HG02885 (cell line): ENCODE measurements around the gene GPC5.
A peak's percentile ranks its signal among the peaks of the same experiment; 100 is the strongest.

ENCODE experiments used
- ATAC-seq: cut with Tn5 transposase; IDR thresholded peaks from one replicate; pipeline ENCODE4 v1.9.1; 2021; ENCODE audit warnings: mild to moderate bottlenecking; ENCODE audit not compliant: unreplicated experiment, poor library complexity

GPC5 gene

GRCh38 chr13:92560883-92561282, 1162.5 kb downstream of the GPC5 start:
- no peak for ATAC-seq

DNA sequence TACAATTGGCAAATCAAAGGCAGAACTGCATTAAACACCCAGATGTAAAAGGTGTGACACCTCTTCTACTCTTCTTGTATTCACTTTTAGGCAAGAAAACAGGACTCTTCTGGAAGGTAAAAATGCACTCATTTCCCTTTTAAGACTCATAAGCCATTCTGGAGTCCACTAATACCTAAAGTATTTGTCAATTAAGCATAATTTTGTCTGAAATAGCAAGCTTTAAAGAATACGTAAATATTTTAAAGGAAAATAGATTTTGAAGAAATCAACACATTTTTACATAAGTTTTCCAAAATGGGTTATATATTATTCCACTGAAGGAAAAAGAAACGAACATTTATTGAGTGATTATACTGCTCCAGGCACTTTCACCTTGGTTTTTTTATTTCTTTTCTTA, 1166.5 kb downstream of the GPC5 start:
- no peak for ATAC-seq

DNA sequence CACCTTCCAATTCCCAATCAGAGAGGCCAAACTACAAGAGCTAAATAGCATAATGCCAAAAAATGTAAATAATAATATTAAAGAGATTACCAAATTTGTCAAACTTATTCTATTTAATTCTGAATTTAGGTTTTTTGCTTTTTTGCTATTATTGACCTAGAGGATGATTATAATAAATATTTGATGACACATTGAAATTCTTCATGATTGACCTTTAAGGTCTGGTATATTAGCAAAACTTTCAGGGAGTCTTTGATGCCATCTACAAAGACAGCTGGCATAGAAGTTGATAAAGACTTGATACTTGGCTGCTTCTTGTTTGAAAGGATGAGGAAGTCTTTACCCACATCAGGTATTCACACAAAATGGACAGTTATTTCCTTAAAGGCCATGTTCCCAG, 1168.3 kb downstream of the GPC5 start:
- no peak for ATAC-seq

DNA sequence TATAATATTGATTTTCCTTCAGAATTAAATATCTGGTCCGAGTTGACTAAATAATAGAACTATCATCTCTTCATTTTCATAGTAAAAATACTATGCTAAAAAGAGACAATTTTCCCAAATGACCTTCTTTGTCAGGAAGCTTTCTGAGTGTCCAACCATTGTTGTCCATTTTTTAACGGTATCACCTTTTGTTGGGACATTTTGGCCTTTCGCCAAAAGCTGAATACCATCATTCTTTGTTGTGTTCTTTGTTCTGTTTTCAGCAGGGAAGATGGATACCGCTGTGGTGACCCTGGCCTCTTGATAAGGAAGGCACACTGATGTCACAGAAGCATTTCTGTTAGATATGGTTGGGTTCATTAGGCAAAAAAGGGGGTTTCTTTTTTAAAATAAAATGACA, 1173.8 kb downstream of the GPC5 start:
- no peak for ATAC-seq

- ATAC-seq: peak; percentile 88
Observed at GRCh38 chr13:92573467-92574057, 1175.1 kb downstream of the GPC5 start.

DNA sequence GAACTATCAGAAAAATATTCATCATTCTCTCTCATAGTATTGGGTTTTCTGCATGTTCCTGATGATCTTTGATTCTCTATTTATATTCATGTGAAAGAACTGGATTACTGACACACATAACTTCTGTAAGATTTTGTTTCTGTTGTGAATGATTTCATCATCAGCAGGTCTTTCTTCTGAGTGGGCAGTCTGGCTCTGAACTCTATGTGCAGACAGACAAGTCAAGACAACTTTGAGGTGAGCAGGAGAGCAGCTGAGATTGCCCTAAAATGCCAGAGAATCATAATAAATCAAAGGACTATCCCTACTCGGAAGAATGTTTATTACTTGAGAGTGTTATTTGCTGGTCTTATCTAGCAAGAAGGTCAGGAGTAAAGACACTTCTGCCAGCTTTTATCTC, 1176.1 kb downstream of the GPC5 start:
- no peak for ATAC-seq

- no peak for ATAC-seq
Observed at GRCh38 chr13:92575777-92576176, 1177.4 kb downstream of the GPC5 start.

DNA sequence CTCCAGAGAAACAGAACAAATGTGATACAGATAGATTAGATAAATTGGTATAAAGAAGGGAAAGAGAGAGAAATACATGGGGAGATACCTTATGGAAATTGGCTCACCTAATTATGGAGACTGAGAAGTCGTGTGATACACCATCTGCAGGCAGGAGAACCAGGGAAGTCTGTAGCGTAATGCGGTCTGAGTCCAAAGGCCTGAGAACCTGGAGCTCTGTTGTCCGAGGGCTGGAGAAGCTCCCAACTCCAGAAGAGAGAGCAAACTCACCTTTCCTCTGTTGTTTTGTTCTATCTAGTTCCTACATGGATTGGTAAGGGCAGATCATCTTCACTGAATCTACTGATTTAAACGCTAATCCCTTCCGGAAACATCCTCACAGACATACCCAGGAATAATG, 1179.9 kb downstream of the GPC5 start:
- ATAC-seq: no peak

- no peak for ATAC-seq
Observed at GRCh38 chr13:92589955-92590354, 1191.5 kb downstream of the GPC5 start.

DNA sequence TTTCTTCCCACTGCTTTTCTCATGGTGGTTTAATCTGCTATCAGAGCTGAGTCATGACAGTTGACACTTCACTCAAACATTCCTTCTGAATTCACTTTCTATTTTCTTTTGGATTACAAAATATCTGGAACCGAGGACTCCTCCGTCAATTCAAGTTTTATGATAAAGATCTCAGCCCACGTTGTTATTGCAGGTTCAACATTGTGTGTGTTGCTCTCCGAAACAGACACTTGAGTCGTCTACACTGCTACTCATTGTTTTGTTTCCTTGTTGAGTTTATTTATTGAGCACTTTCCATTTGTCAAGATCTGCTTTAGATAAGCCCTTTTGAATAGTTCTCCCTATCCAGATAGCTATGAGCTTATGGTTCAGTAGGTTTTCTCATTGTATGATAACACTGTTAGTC, 1192.1 kb downstream of the GPC5 start:
- no peak for ATAC-seq

DNA sequence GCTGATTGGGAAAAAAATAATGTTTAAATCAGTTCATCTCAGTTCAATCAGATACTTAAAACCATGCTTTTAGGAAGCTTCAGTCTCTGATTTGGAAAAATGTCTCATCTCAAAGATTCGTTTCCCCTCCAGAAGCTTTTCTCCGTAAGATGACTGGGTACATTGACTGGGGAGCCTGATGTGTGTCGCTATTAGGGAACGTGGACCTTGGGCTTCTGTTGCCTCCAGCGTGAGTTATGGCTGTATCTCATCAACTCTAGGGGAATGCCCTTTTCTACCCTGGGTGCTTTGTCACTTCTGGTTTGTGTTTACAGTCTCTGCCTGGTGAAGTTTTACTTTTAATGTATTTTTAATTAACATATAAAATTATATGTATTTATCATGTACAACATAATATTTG, 1192.7 kb downstream of the GPC5 start:
- ATAC-seq: no peak

- ATAC-seq: no peak
Observed at GRCh38 chr13:92592757-92593156, 1194.3 kb downstream of the GPC5 start.

DNA sequence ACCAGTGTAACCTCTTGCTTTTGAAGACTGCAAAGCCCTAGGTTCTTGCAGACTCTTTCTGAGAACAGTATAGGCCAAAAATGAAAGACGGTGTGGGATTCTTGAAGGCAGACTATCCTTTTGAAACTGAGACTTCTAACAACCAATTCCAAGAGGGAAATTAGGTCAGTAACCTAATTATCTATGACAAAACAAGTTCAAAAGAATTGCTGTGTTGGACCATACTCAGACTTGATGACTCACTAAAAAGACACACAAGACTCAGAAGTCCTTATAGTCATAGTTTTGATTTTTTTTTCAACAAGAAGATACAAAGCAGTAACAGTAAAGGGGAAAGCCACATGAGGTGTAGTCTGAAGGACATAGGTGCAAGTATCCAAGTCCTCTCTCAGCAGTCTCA, 1204.1 kb downstream of the GPC5 start:
- ATAC-seq: no peak

- no peak for ATAC-seq
Observed at GRCh38 chr13:92609376-92609775, 1211.0 kb downstream of the GPC5 start.

DNA sequence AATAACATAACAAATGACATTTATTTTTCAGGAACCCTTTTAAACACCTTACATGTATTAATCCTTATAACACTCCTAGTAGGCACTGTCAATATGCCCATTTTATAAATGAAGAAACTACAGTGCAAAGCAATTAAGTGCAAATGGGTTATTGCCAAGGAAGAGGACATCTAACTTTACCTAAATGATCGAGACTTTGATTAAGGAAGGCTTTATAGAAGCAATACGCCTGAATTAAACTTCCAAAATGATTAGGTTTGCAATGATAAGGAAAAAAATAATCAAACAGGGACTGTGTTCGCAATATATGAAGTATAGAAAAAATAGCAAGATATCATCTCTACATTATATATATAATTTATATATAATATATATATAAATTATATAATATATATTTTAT, 1214.5 kb downstream of the GPC5 start:
- no peak for ATAC-seq

DNA sequence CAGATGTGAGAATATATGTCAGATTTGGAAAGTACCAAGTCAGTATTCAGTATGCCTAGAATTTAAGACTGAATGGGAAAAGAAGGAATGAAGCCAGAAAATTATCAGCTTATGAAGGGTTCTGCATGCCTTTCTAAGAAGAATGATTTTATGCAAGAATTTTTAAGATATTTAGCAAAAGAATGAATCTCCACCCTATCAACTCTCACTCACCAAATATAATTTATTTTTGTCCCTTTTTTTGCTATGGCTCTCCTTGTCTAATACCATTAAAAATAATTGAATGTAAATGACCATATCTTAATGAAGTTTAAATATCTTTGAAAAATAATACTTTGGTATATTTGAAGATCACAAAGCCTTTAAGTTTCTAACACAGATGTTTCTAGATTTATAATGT, 1215.5 kb downstream of the GPC5 start:
- ATAC-seq: no peak

GRCh38 chr13:92621985-92622384, 1223.6 kb downstream of the GPC5 start:
- no peak for ATAC-seq

GRCh38 chr13:92622905-92623304, 1224.5 kb downstream of the GPC5 start:
- ATAC-seq: no peak

GRCh38 chr13:92626274-92626673, 1227.9 kb downstream of the GPC5 start:
- no peak for ATAC-seq

GRCh38 chr13:92640936-92641335, 1242.5 kb downstream of the GPC5 start:
- ATAC-seq: no peak

- ATAC-seq: no peak
Observed at GRCh38 chr13:92649140-92649813, 1250.9 kb downstream of the GPC5 start.

DNA sequence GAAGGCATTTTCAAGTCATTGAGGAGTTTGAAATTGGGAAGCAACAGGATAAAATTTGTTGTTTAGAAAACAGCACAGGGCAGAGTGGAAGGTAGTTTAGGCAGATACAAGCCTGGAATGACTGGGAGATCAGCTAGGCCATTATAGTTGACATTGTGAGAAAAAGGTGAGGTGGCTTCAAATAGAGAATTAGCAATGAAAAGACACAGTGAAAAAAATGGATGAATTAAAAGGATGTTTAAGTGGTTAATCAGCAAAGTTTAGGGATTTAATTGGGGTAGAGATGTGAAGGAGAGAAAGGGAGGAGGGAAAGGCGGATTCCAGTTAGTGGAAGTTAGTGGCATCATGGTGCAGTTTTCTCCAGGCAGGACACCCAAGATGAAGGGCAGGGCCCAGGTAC, 1257.7 kb downstream of the GPC5 start:
- no peak for ATAC-seq
